Naive B cell (primary cell): Measurements from ENCODE around the gene KIF23. TPM values are rescaled to one million over a fixed set of nuclear protein-coding genes. Genes with fewer than 3 reads are reported as not detected.

Source experiments
- ATAC-seq, 2 donors: fragments of 150-1000 bp; cut with Tn5 transposase; 2 replicates each; pipeline ENCODE4 v1.10.0; 2021; ENCODE audit warnings: low read depth in 2 of 2, mild to moderate bottlenecking in 2 of 2, moderate library complexity in 2 of 2
- DNase-seq: peaks from one replicate; pipeline ENCODE4 v3.0.0; 2022
- H3K27ac Mint-ChIP-seq, 6 donors: one replicate each; pipeline ENCODE4 v1.8.0; 2020 to 2022; ENCODE audit warnings: mild to moderate bottlenecking in 6 of 6, mixed read lengths in 6 of 6, moderate library complexity in 5 of 6, inconsistent platforms in 2 of 6
- H3K27me3 Mint-ChIP-seq, 3 donors: one replicate each; pipeline ENCODE4 v1.8.0; 2021 to 2022; ENCODE audit warnings: mixed read lengths in 3 of 3, mild to moderate bottlenecking in 1 of 3
- H3K36me3 Mint-ChIP-seq, 2 donors: one replicate each; pipeline ENCODE4 v1.8.0; 2020 to 2022; ENCODE audit warnings: mixed read lengths in 2 of 2, inconsistent platforms in 1 of 2, mild to moderate bottlenecking in 1 of 2
- H3K4me1 Mint-ChIP-seq, 3 donors: one replicate each; pipeline ENCODE4 v1.8.0; 2020 to 2022; ENCODE audit warnings: mixed read lengths in 3 of 3, inconsistent platforms in 1 of 3, mild to moderate bottlenecking in 1 of 3, moderate library complexity in 1 of 3
- H3K4me3 Mint-ChIP-seq, 8 donors: one replicate each; pipeline ENCODE4 v1.8.0; 2020 to 2022; ENCODE audit warnings: mild to moderate bottlenecking in 8 of 8, mixed read lengths in 8 of 8, moderate library complexity in 8 of 8, inconsistent platforms in 2 of 8
- H3K9me3 Mint-ChIP-seq, 7 donors: one replicate each; pipeline ENCODE4 v1.8.0; 2020 to 2022; ENCODE audit warnings: mixed read lengths in 7 of 7, mild to moderate bottlenecking in 5 of 7, inconsistent platforms in 2 of 7, moderate library complexity in 1 of 7
- polyA plus RNA-seq, 6 donors: library from polyadenylated mRNA; unstranded; fragments of 300-500 nt; fragmentation: Illumina TruSeq; gene quantifications; one replicate each; pipeline ENCODE4 v1.2.3, GENCODE V29; 2021; ENCODE audit warnings: low read depth in 6 of 6

The KIF23 gene
- polyA plus RNA-seq, 6 donors from 2014 or later: 0.17 TPM; not detected in 5

- no peak overlapping the region for H3K27ac Mint-ChIP-seq
- no peaks in the 10 kb centered on the region for H3K36me3 Mint-ChIP-seq
- H3K4me1 Mint-ChIP-seq: no peaks in the 10 kb centered on the region
- DNase-seq (no peak), ATAC-seq (no peak)
- H3K4me3 Mint-ChIP-seq: no peak overlapping the region
- no peaks in the 10 kb centered on the region for H3K9me3 Mint-ChIP-seq
- peaks cover 0 to 8% (median 5%) of the 10 kb centered on the region in 3 donors for H3K27me3 Mint-ChIP-seq
These were observed 10.6 kb upstream of the KIF23 start for GRCh38 chr15:69403594-69403993.

- Mint-ChIP-seq H3K4me3 (no peak overlapping the region), H3K27me3 (peaks cover 7 to 9% (median 8%) of the 10 kb centered on the region in 3 donors), H3K36me3 (no peaks in the 10 kb centered on the region), H3K4me1 (no peaks in the 10 kb centered on the region), H3K9me3 (no peaks in the 10 kb centered on the region), H3K27ac (no peak overlapping the region)
- ATAC-seq (no peak), DNase-seq (no peak)
These were observed 9.0 kb upstream of the KIF23 start for GRCh38 chr15:69405110-69405509.

GRCh38 chr15:69407719-69408400 is 6.3 kb upstream of the KIF23 start:
- Mint-ChIP-seq H3K27me3 (peaks cover 7 to 9% (median 8%) of the 10 kb centered on the region in 3 donors), H3K4me3 (no peak overlapping the region), H3K9me3 (no peaks in the 10 kb centered on the region), H3K4me1 (no peaks in the 10 kb centered on the region), H3K27ac (no peak overlapping the region), H3K36me3 (no peaks in the 10 kb centered on the region)
- ATAC-seq: no peak
- no peak for DNase-seq

- no peak for ATAC-seq
- Mint-ChIP-seq H3K27me3 (peaks cover 8 to 14% (median 8%) of the 10 kb centered on the region in 3 donors), H3K4me3 (no peak overlapping the region), H3K27ac (no peak overlapping the region), H3K4me1 (peaks cover under 1 to 2% (median 1%) of the 10 kb centered on the region in 3 donors), H3K9me3 (no peaks in the 10 kb centered on the region), H3K36me3 (no peaks in the 10 kb centered on the region)
- no peak for DNase-seq
These were observed 5.3 kb upstream of the KIF23 start for GRCh38 chr15:69408841-69409240.

GRCh38 chr15:69410248-69410874 is 3.8 kb upstream of the KIF23 start:
- H3K4me1 Mint-ChIP-seq: peaks cover 4 to 9% (median 6%) of the 10 kb centered on the region in 3 donors
- ATAC-seq: no peak
- no peaks in the 10 kb centered on the region for H3K36me3 Mint-ChIP-seq
- no peak for DNase-seq
- H3K9me3 Mint-ChIP-seq: no peaks in the 10 kb centered on the region
- H3K27ac Mint-ChIP-seq: no peak overlapping the region
- no peak overlapping the region for H3K4me3 Mint-ChIP-seq
- peaks cover 8 to 24% (median 12%) of the 10 kb centered on the region in 3 donors for H3K27me3 Mint-ChIP-seq

- peak overlapping the region in 1 of 8 donors; percentile 93 for H3K4me3 Mint-ChIP-seq
- peaks cover 8 to 25% (median 12%) of the 10 kb centered on the region in 3 donors for H3K27me3 Mint-ChIP-seq
- no peaks in the 10 kb centered on the region for H3K36me3 Mint-ChIP-seq
- H3K4me1 Mint-ChIP-seq: peaks cover 4 to 9% (median 6%) of the 10 kb centered on the region in 3 donors
- DNase-seq: no peak
- H3K27ac Mint-ChIP-seq: no peak overlapping the region
- no peak for ATAC-seq
- no peaks in the 10 kb centered on the region for H3K9me3 Mint-ChIP-seq
These were observed 1.9 kb upstream of the KIF23 start for GRCh38 chr15:69412274-69412673.

- Mint-ChIP-seq H3K27me3 (peaks cover 5 to 23% (median 12%) of the 10 kb centered on the region in 3 donors), H3K27ac (peak overlapping the region in 1 of 6 donors; percentile 35), H3K4me3 (peak overlapping the region in 1 of 8 donors; percentile 93), H3K9me3 (no peaks in the 10 kb centered on the region), H3K4me1 (peaks cover 4 to 9% (median 6%) of the 10 kb centered on the region in 3 donors), H3K36me3 (no peaks in the 10 kb centered on the region)
- DNase-seq: no peak
- no peak for ATAC-seq
These were observed 1.4 kb upstream of the KIF23 start for GRCh38 chr15:69412701-69413100.

- no peaks in the 10 kb centered on the region for H3K9me3 Mint-ChIP-seq
- peak in 1 of 2 donors; percentile 4 for ATAC-seq
- peaks cover 4 to 9% (median 6%) of the 10 kb centered on the region in 3 donors for H3K4me1 Mint-ChIP-seq
- DNase-seq: peak; percentile 2
- peaks cover 0 to 17% (median 11%) of the 10 kb centered on the region in 3 donors for H3K27me3 Mint-ChIP-seq
- H3K4me3 Mint-ChIP-seq: peak overlapping the region; percentile 60 to 89 (median 82)
- no peak overlapping the region for H3K27ac Mint-ChIP-seq
- H3K36me3 Mint-ChIP-seq: no peaks in the 10 kb centered on the region
These were observed 585 bp downstream of the KIF23 start for GRCh38 chr15:69414701-69415167.

- H3K36me3 Mint-ChIP-seq: no peaks in the 10 kb centered on the region
- ATAC-seq (no peak), DNase-seq (no peak)
- H3K9me3 Mint-ChIP-seq: no peaks in the 10 kb centered on the region
- peaks cover 0 to 16% (median 10%) of the 10 kb centered on the region in 3 donors for H3K27me3 Mint-ChIP-seq
- H3K4me3 Mint-ChIP-seq: peak overlapping the region in 3 of 8 donors; percentile 18 to 80 (median 60)
- H3K4me1 Mint-ChIP-seq: peaks cover 4 to 9% (median 6%) of the 10 kb centered on the region in 3 donors
- H3K27ac Mint-ChIP-seq: no peak overlapping the region
These were observed 1.2 kb downstream of the KIF23 start for GRCh38 chr15:69415381-69415780.

- Mint-ChIP-seq H3K27me3 (peaks cover 0 to 16% (median 10%) of the 10 kb centered on the region in 3 donors), H3K27ac (no peak overlapping the region), H3K9me3 (no peaks in the 10 kb centered on the region), H3K4me3 (no peak overlapping the region), H3K4me1 (peaks cover 4 to 9% (median 6%) of the 10 kb centered on the region in 3 donors), H3K36me3 (no peaks in the 10 kb centered on the region)
- ATAC-seq (no peak), DNase-seq (no peak)
These were observed 3.4 kb downstream of the KIF23 start for GRCh38 chr15:69417581-69417980.

GRCh38 chr15:69421498-69421897 is 7.3 kb downstream of the KIF23 start:
- ATAC-seq: no peak
- H3K27ac Mint-ChIP-seq: no peak overlapping the region

GRCh38 chr15:69422336-69422895 is 8.3 kb downstream of the KIF23 start:
- H3K27ac Mint-ChIP-seq: no peak overlapping the region
- no peak overlapping the region for H3K4me3 Mint-ChIP-seq

More at GRCh38 chr15:69421498-69421897, 7.3 kb downstream of the KIF23 start:
- peaks cover 0 to 6% (median 0%) of the 10 kb centered on the region in 3 donors for H3K27me3 Mint-ChIP-seq
- H3K4me1 Mint-ChIP-seq: no peaks in the 10 kb centered on the region
- H3K36me3 Mint-ChIP-seq: no peaks in the 10 kb centered on the region
- H3K9me3 Mint-ChIP-seq: no peaks in the 10 kb centered on the region
- no peak for DNase-seq
- H3K4me3 Mint-ChIP-seq: no peak overlapping the region

GRCh38 chr15:69424001-69424400 is 9.9 kb downstream of the KIF23 start:
- Mint-ChIP-seq H3K27ac (no peak overlapping the region), H3K4me3 (no peak overlapping the region), H3K9me3 (no peaks in the 10 kb centered on the region), H3K36me3 (no peaks in the 10 kb centered on the region), H3K27me3 (no peaks in the 10 kb centered on the region), H3K4me1 (no peaks in the 10 kb centered on the region)
- ATAC-seq (no peak), DNase-seq (no peak)

More at GRCh38 chr15:69422336-69422895, 8.3 kb downstream of the KIF23 start:
- Mint-ChIP-seq H3K4me1 (no peaks in the 10 kb centered on the region), H3K36me3 (no peaks in the 10 kb centered on the region), H3K9me3 (no peaks in the 10 kb centered on the region), H3K27me3 (peaks cover 0 to 6% (median 0%) of the 10 kb centered on the region in 3 donors)
- ATAC-seq (no peak), DNase-seq (no peak)
